HS-5 (cell line): Measurements from ENCODE around the gene TTN.
A peak's percentile ranks its signal among the peaks of the same experiment; 100 is the strongest.
"Not testable (repeated sequence)": the region's sequence is repeated elsewhere in the genome, so short reads cannot be mapped to it uniquely, and the experiment has no call there.

Experiments used
- DNase-seq: peaks from one replicate; pipeline ENCODE4 v3.0.0-alpha.2; 2012; ENCODE audit warnings: low read depth

Gene TTN

DNA sequence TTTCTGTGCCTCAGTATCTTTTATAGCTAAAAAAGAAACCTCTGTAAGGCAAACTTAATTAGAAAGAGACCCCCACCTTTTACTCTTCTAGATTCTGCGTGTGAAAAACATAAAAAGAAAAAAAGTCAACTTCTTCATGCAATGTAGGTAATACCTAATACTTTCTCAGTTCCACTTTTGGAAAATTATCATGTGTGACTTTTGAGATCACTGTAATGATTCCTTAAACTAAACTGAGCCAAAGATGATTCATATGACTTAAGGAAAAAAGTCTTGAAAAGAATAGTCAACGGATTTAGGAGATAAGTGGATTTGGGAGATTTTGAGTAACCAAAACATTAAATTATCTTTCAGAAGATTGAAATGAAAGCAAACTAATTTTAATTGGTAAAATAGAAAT is 278.0 kb downstream of the TTN start:
- DNase-seq, result no peak

DNA sequence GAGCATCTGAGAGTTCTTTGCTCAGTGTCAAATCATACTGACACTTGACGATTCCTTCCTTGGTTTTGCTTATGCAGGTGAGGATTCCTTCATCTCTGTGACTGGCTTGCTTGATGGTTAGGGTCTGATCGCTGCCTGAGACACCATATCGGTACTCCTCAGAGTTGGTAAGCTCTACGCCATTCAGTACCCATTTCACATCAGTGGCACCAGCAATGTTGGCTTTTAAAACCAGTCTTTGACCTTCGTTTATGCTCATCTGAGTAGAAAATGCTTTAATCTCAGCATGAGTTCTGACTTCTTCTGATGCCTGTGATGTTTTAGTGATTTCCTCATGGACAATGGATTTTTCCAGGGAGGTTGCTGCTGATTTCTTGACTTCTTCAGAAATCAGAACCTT is 278.6 kb downstream of the TTN start:
- DNase-seq, result no peak

DNA sequence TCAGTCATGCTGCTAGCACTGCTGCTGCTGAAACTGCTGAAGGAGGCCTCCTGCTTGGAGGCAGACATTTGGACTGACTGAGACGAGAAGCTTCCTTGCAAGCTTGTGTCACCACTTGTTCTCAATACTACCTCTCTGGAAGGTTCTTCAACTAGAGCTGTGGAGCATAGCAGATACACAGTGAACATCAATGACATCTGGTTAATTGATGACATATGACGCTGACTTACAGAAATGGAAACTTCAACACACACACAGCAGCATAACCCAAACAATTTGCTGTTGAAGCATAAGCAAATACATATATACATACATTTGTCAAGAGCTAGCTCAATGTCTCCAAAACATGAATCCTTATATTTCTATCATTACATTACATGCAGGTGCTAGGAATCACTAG is 279.6 kb downstream of the TTN start:
- no peak for DNase-seq

DNA sequence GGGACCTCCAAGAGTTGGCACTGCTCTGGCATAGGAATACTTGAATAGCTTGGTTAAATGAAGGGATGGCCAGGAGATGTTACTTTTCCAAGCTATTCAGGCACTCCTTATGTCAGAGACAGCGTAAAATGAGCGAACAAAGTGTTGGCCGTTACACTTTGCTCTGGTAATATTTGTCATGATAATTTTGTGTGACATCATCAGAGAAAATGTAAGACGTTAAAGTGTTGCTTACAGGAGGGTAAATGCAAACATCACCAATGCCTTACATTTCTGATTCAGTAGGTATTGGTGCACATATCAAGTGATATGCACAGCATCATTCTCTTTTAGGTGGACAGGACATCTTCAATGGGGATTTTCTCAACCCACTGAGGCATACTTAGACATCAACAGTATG is 281.0 kb downstream of the TTN start:
- DNase-seq, result no peak

DNA sequence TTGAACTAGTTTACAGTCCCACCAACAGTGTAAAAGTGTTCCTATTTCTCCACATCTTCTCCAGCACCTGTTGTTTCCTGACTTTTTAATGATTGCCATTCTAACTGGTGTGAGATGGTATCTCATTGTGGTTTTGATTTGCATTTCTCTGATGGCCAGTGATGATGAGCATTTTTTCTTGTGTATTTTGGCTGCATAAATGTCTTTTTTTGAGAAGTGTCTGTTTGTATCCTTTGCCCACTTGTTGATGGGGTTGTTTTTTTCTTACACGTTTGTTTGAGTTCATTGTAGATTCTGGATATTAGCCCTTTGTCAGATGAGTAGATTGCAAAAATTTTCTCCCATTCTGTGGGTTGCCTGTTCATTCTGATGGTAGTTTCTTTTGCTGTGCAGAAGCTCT is 281.8 kb downstream of the TTN start:
- DNase-seq, result not testable (repeated sequence)

DNA sequence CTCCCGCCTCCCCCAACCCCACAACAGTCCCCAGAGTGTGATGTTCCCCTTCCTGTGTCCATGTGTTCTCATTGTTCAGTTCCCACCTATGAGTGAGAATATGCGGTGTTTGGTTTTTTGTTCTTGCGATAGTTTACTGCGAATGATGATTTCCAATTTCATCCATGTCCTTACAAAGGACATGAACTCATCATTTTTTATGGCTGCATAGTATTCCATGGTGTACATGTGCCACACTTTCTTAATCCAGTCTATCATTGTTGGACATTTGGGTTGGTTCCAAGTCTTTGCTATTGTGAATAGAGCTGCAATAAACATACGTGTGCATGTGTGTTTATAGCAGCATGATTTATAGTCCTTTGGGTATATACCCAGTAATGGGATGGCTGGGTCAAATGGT is 282.2 kb downstream of the TTN start:
- not testable (repeated sequence) for DNase-seq

DNA sequence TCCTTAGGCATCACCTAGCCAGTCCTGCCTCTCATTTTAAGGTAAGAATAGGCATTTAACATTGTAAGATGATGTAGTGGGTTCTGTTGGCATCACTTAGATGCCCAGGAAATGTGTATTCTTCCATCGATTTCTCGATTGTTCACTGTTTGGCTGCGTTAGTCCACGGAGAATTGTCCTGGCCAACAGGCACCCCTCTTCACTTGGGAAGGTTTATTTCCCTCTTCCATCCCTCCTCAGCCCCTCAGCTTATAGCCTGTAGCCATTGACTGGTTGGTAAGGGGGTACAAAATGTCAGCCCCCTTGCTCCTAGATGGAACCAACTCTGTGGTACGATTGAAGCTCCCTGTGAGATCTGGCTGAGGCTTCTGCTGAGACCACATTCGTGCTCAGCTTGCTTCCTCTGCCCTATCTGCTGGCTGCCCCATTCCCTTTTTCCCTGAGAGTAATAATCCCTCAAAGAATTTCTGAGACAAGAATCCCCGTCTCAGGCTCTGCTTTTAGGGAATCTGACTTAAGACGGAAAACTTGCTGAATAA is 283.6 kb downstream of the TTN start:
- no peak for DNase-seq

DNA sequence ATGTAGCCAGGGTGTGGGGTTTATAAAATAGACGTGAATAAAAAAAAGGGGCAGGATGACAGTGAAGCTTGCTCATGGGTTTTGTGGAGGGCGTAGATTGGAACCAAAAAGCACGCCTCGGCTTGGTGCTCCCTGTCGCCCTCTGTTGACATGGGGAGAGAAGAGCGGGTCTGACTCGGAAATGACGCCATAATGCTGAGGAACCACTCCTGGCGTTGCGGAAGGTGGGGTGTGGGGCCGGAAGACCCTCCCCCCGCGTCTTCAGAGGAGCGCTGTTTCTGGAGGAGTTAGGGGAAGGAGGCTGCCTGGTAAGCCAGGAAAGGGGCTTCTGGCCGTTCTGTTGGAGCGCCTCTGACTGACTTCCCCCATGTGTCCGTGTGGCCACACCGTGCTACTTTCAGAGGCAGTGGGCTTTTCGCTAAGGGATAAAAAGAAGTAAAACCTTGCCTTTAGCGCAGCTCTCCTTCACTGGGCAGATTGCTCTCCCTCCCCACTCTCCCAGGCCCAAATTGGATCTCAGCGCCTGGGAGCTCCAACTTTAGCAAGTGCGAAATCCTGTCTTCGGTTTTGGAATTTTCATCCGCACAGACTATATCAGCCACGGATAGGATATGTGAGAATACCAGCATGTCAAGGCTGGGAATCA is 284.1 kb downstream of the TTN start:
- no peak for DNase-seq

DNA sequence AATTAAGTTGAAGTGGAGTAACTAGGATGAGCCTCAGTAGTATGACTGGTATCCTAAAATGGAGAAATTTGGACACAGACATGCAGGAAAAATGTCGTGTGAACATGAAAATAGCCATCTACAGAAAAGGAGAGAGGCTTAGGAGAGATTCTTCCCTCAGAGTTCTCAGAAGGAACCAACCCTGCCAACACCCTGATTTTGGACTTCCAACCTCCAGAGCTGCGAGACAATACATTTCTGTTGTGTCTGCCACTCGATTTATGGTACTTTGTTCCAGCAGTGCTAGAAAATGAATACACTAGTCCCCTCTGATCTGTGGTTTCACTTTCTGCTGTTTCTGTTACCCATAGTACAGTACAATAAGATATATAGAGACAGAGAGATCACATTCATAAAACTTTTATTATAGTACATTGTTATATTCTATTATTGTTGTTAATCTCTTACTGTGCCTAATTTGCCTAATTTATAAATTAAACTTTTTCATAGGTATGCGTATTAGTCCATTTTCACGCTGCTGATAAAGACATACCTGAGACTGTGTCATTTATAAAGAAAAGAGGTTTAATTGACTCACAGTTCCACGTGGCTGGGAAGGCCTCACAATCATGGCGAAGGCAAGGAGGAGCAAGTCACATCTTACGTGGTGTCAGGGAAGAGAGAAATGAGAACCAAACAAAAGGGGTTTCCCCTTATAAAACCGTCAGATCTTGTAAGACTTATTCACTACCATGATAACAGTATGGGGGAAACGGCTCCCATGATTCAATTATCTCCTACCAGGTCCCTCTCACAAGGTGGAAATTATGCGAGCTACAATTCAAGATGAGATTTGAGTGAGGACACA is 285.7 kb downstream of the TTN start:
- DNase-seq, result no peak

DNA sequence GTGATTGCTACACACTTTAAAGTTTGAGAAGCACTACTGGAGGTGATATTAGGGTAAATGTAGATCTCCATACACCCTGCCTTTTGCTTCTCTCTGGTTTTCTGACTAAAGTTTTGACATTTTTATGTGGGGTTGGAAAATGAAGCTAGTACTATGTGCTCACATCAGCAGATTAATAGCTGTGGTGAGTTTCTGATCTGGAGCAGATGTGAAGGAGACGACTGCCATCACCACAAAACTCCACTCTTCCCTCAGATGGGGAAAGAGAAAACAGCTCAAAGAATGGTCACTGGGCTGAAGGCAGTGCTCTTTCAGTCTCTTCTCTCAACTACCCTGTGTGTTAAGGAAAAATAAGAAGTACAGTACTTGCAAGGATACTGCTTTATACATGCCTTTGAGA is 289.7 kb downstream of the TTN start:
- no peak for DNase-seq

DNA sequence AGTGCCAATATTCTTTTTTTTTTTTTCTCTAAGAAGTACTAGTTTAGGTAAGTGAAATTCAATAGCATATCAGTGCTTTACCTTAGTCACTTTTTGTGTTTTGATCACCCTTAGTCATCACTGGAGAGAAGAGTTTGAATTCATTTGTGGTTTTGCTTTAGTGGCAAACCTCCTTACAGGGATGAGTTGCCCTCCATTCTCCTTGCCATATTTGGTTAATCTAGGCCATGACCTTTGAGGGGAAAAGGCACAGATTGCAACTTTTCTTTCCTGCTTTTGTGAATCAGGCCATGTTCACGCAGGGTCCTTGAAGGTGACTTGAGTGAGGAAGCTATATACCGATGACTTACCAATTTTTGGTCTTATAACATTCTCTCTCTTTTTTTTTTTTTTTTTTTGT is 292.6 kb downstream of the TTN start:
- DNase-seq, result peak; percentile 90

DNA sequence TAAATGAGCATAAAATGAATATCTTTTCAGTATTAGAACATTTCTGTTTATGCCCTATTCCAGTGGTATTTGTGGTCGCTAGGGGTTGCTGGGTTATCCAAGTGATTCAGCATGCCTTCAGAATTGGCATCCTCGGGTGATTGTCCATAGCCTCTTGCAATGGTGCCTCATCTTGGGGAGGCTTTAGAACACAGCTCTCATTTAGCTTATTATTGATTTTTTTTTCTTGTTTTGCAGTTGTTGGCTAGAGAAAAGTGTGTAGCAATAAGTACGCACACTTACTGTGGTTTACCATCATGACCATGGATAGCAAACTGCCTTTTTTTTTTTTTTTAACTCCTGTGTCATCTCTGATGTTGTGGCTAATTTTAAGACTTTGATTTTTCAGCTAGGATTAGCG is 293.3 kb downstream of the TTN start:
- no peak for DNase-seq

DNA sequence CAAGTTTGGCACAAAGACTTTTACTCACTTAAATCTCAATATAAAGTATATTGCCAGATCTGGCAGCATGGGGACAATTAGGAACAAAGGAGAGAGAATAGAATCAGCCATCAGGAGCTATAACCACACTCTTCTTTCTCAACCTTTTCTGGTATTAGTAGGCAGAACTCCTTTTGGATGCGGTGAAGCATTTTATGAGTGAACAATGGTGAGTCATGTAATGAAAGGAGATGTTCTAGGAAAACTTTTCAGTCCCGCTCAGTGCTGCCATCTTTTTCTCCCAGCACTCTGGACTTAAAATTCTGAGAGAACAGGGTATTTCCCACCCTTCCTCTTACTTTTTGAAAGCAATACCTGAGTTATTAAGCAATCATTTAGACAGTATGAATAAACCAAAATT is 294.7 kb downstream of the TTN start:
- DNase-seq, result no peak

DNA sequence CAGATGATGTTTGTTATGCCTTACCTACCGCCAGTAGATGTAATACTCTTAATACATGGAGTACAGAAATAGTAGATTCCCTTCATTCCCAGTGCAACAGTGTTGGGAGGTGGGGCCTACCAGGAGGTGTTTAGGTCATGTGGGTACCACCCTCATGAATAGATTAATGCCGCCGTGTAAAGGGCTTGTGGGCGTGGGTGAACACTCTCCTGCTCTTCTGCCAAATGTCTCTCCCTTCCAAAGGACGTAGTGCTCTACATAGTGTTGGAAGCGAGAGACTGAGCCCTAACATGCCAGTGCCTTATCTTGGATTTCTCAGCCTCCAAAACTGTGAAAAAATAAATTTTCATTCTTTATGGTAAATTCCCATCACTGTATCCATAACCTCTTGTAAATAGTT is 296.8 kb downstream of the TTN start:
- DNase-seq, result no peak

DNA sequence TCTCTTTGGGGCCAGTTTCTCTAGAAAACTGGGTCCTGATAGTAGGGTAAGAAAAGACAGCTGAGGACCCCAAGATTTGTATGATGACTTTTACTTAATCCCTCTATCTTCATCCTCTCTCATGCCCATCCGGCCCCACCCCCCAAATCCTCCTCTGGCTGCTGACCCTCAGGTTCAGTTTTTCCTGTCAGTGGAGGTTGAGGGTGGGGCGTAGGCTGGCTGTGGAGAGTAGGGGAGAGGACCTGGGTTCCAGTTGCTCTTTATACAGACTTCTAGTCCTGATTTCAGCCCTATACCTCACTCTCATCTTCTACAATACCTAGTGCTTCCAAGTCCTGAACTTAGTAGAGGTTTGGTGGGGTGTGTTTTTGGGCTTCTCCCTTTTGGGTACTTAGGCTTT is 298.6 kb downstream of the TTN start:
- no peak for DNase-seq

DNA sequence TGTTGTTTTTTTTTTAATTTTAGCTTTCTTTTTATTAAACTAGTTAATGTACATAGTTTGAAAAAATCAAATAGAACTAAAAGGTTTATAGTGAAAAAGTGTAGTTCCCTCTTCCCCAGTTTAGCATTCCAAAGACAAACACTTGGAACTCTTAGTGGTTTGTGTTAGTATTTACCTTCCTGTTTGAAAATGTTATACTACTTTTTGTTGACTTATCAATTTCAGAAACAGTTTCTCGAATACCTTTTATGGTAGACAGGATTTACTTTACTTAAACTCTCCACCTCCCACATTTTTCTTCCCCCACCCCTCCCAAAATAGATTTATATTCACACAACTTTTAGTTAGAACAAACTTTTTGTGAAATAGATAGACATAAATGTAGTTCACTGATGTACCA is 300.3 kb downstream of the TTN start:
- DNase-seq, result no peak

DNA sequence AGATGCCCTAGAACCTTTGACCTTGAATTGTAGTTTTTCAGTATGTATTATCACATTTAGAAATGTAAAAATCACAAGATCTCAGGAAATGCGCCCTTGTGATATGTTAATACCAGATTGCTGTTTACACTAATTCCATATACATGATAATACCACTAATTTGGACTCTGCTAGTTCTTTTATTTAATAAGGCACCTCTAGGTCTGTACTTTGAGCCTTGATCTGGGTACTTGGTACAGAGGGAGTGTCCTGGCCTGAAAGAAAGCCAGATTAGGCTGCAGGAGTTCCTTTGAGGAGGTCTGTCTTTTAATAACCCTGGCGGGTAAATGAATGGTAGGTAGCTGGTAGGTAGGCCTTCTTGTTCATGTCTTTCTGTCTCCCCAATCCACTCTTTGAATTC is 300.7 kb downstream of the TTN start:
- DNase-seq, result no peak

DNA sequence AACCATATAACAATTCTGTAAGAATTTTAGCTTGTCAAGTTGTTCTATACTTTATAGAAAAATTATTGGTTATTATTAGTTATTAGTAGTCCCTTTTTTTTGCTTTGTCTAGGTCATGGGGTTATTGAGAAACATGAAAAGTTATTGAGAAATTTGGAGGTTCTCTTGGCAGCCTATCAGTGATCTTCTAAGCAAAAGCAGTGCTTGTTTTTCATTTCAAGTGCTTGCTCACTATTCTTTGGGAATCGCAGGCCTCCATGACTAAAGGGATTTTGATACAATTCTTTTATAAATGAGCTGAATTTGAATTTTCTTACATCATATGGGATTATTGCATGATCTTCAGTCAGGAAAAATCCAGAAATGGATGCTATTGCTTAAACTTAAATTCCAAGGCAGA is 301.1 kb downstream of the TTN start:
- no peak for DNase-seq

DNA sequence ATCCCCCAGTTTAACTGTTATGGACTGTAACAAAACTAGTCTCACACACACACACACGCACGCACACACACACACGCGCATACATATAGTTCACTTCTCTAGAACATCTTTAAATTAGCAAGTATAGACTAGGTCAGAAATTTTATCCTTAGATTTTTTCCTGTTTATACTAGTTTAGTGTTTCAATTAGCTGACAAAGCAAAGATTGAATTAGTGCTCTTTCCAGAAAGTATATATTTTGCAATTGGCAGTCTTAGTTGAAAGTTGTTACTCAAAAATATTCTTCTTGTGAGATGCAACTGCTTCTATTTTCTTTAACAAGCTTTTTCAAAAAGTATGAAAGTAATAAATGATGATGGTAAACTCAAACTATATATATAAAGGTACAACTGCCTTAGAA is 304.5 kb downstream of the TTN start:
- no peak for DNase-seq

DNA sequence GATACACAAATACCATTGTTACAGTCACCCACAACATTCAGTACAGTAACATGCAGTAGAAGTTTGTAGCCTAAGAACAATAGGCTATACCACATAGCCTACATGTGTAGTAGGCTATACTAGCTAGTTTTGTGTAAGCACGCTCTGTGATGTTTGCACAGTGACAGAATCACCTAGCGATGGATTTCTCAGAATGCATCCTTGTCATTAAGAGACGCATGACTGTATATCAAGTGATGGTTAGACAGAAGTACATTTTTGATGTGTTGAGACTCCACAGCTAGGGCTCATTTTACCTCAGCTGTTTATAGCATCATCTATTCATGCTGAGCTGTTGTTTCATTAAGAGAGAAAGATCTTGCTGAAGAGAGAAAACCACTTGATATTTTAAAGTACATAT is 307.6 kb downstream of the TTN start:
- no peak for DNase-seq

DNA sequence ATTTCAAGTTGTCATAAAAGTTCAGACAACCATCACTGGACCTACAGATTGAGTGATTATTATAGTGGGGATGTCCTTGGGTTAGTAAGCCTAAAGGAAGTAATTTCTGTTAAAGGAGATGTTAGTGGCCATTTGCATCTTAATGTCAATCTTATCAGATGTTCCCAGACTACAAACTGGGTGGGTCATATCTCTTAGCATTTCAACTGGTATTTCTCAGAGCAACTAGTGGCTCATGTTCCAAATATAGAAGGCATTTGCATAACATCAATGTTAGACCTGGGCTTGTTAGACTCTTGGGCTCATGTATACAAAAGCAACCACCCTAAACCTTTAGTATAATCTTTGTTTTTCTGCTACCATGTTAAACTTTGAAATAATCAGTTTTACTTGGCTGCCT is 309.1 kb downstream of the TTN start:
- no peak for DNase-seq

DNA sequence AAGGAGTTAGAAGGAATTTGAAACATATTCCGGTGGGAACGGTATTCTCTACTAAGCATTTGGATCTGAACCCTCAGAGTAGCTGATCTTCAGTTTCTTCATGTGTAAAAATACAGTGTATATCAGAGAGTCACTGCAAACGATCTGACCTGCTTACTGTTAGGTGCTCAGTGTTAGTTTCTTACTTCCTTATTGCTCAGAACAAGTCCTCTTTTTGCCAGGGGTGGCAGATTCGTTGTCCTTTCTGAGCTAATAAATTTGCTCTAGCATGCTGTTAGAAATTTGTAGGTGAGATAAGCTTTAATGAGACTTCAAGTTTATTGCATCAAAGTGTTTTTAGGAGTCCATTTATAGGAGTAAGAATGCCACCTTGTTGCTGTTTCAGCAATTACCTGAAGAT is 311.2 kb downstream of the TTN start:
- DNase-seq, result no peak

DNA sequence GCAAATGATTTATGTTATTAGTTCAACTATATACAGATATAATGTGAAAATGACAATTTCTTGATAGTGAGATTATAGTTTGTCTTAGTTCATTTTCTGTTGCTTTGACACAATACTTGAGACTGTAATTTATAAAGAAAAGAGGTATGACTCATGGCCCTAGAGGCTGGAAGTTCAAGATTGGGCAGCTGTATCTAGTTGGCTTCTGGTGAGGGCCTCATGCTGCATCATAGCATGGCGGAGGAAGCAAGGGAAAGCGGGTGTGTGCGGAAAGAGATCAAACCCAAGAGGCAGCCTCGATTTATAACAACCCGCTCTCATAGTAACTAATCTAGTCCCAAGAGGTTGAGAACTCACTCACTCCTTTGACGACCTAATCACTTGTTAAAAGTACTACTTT is 315.6 kb downstream of the TTN start:
- DNase-seq, result no peak

DNA sequence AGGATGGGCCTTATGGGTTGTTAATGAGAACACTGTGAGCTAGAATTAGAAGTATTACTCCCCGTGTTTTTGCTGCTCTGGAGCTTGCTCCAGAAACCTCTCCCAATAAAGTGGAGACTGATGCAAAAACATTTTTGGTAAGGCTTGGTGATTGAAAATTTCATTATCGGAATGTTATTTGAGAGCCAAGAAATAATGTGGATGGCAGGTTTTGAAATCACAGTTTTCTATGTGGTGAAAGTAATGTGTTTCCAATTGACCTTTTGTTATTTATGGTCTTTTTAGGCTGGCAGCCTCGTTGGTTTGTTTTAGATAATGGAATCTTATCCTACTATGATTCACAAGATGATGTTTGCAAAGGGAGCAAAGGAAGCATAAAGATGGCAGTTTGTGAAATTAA is 321.9 kb downstream of the TTN start:
- DNase-seq, result no peak
